Measurements from ENCODE around the gene PRELID2. TPM values are rescaled to one million over a fixed set of nuclear protein-coding genes. Genes with fewer than 3 reads are reported as not detected.

The PRELID2 gene
- total RNA-seq, 1 donor from 2014 or later: 7.1 TPM

GRCh38 chr5:145833631-145834200, 1.4 kb downstream of the PRELID2 start:
- Mint-ChIP-seq H3K27ac (no peak overlapping the region), H3K4me1 (ENCODE audit: low read depth) (peaks cover 24% of the 10 kb centered on the region), H3K36me3 (ENCODE audit: low read depth) (no peaks in the 10 kb centered on the region), H3K9me3 (no peaks in the 10 kb centered on the region), H3K27me3 (ENCODE audit: low read depth) (peaks cover 8% of the 10 kb centered on the region), H3K4me3 (ENCODE audit: low read depth) (peak overlapping the region; percentile 60)
- DNase-seq (ENCODE audit: low spot score): no peak
- intact Hi-C loops (cut with micrococcal nuclease): loop anchor here (2.0 to 10.0 kb wide), 3 partner anchors 103 to 291 kb away; partner anchors contain the start of gene SH3RF2

- H3K9me3 Mint-ChIP-seq: no peaks in the 10 kb centered on the region
- no peaks in the 10 kb centered on the region for H3K36me3 Mint-ChIP-seq (ENCODE audit: low read depth)
- peaks cover 17% of the 10 kb centered on the region for H3K4me1 Mint-ChIP-seq (ENCODE audit: low read depth)
- H3K27me3 Mint-ChIP-seq (ENCODE audit: low read depth): peaks cover 16% of the 10 kb centered on the region
- H3K4me3 Mint-ChIP-seq (ENCODE audit: low read depth): no peak overlapping the region
- intact Hi-C loops (cut with micrococcal nuclease): loop anchor here (10.0 kb wide), 2 partner anchors 214 to 294 kb away; no protein-coding TSS in a partner anchor
- H3K27ac Mint-ChIP-seq: no peak overlapping the region
- DNase-seq (ENCODE audit: low spot score): no peak
Observed at GRCh38 chr5:145830594-145830993, 4.5 kb downstream of the PRELID2 start.

GRCh38 chr5:145829708-145830361, 5.3 kb downstream of the PRELID2 start:
- H3K4me3 Mint-ChIP-seq (ENCODE audit: low read depth): no peak overlapping the region
- DNase-seq (ENCODE audit: low spot score): no peak
- no peak overlapping the region for H3K27ac Mint-ChIP-seq
- H3K4me1 Mint-ChIP-seq (ENCODE audit: low read depth): peaks cover 15% of the 10 kb centered on the region
- H3K9me3 Mint-ChIP-seq: no peaks in the 10 kb centered on the region
- intact Hi-C loops (cut with micrococcal nuclease): loop anchor here (5.0 to 10.0 kb wide), 3 partner anchors 148 to 295 kb away; no protein-coding TSS in a partner anchor
- H3K36me3 Mint-ChIP-seq (ENCODE audit: low read depth): no peaks in the 10 kb centered on the region
- H3K27me3 Mint-ChIP-seq (ENCODE audit: low read depth): peaks cover 16% of the 10 kb centered on the region

- peaks cover 14% of the 10 kb centered on the region for H3K4me1 Mint-ChIP-seq (ENCODE audit: low read depth)
- H3K27me3 Mint-ChIP-seq (ENCODE audit: low read depth): peaks cover 8% of the 10 kb centered on the region
- H3K36me3 Mint-ChIP-seq (ENCODE audit: low read depth): no peaks in the 10 kb centered on the region
- H3K4me3 Mint-ChIP-seq (ENCODE audit: low read depth): no peak overlapping the region
- H3K9me3 Mint-ChIP-seq: no peaks in the 10 kb centered on the region
- DNase-seq (ENCODE audit: low spot score): no peak
- intact Hi-C loops (cut with micrococcal nuclease): loop anchor here (5.0 kb wide), 1 partner anchor 145 kb away; no protein-coding TSS in a partner anchor
- H3K27ac Mint-ChIP-seq: no peak overlapping the region
Observed at GRCh38 chr5:145826895-145827674, 8.1 kb downstream of the PRELID2 start.

- H3K4me3 Mint-ChIP-seq (ENCODE audit: low read depth): no peak overlapping the region
- no peak for DNase-seq (ENCODE audit: low spot score)
- no peaks in the 10 kb centered on the region for H3K36me3 Mint-ChIP-seq (ENCODE audit: low read depth)
- H3K27ac Mint-ChIP-seq: no peak overlapping the region
- H3K27me3 Mint-ChIP-seq (ENCODE audit: low read depth): peaks cover 8% of the 10 kb centered on the region
- H3K9me3 Mint-ChIP-seq: no peaks in the 10 kb centered on the region
- H3K4me1 Mint-ChIP-seq (ENCODE audit: low read depth): peaks cover 9% of the 10 kb centered on the region
- intact Hi-C loops (cut with micrococcal nuclease): loop anchor here (1.0 to 5.0 kb wide), 3 partner anchors 128 to 1623 kb away; no protein-coding TSS in a partner anchor
Observed at GRCh38 chr5:145825751-145826180, 9.4 kb downstream of the PRELID2 start.

GRCh38 chr5:145824040-145824439, 11.1 kb downstream of the PRELID2 start:
- Mint-ChIP-seq H3K4me1 (ENCODE audit: low read depth) (peaks cover 3% of the 10 kb centered on the region), H3K9me3 (no peaks in the 10 kb centered on the region), H3K4me3 (ENCODE audit: low read depth) (no peak overlapping the region), H3K27me3 (ENCODE audit: low read depth) (peaks cover 8% of the 10 kb centered on the region), H3K36me3 (ENCODE audit: low read depth) (no peaks in the 10 kb centered on the region), H3K27ac (no peak overlapping the region)
- intact Hi-C loops (cut with micrococcal nuclease): loop anchor here (2.0 kb wide), 1 partner anchor 1621 kb away; no protein-coding TSS in a partner anchor
- no peak for DNase-seq (ENCODE audit: low spot score)

GRCh38 chr5:145818604-145819003, 16.5 kb downstream of the PRELID2 start:
- H3K4me3 Mint-ChIP-seq (ENCODE audit: low read depth): no peak overlapping the region
- no peaks in the 10 kb centered on the region for H3K27me3 Mint-ChIP-seq (ENCODE audit: low read depth)
- no peak overlapping the region for H3K27ac Mint-ChIP-seq
- no peaks in the 10 kb centered on the region for H3K36me3 Mint-ChIP-seq (ENCODE audit: low read depth)
- no peaks in the 10 kb centered on the region for H3K9me3 Mint-ChIP-seq
- intact Hi-C loops (cut with micrococcal nuclease): no loop called here
- no peaks in the 10 kb centered on the region for H3K4me1 Mint-ChIP-seq (ENCODE audit: low read depth)
- DNase-seq (ENCODE audit: low spot score): no peak

- Mint-ChIP-seq H3K9me3 (no peaks in the 10 kb centered on the region), H3K27ac (no peak overlapping the region), H3K4me3 (ENCODE audit: low read depth) (no peak overlapping the region), H3K4me1 (ENCODE audit: low read depth) (no peaks in the 10 kb centered on the region), H3K36me3 (ENCODE audit: low read depth) (no peaks in the 10 kb centered on the region), H3K27me3 (ENCODE audit: low read depth) (no peaks in the 10 kb centered on the region)
- intact Hi-C loops (cut with micrococcal nuclease): no loop called here
- DNase-seq (ENCODE audit: low spot score): no peak
Observed at GRCh38 chr5:145812877-145813276, 22.3 kb downstream of the PRELID2 start.

GRCh38 chr5:145811834-145812625, 23.1 kb downstream of the PRELID2 start:
- Mint-ChIP-seq H3K9me3 (no peaks in the 10 kb centered on the region), H3K4me3 (ENCODE audit: low read depth) (no peak overlapping the region), H3K27me3 (ENCODE audit: low read depth) (no peaks in the 10 kb centered on the region), H3K36me3 (ENCODE audit: low read depth) (no peaks in the 10 kb centered on the region), H3K4me1 (ENCODE audit: low read depth) (no peaks in the 10 kb centered on the region), H3K27ac (no peak overlapping the region)
- intact Hi-C loops (cut with micrococcal nuclease): no loop called here
- DNase-seq (ENCODE audit: low spot score): no peak

GRCh38 chr5:145806923-145807322, 28.2 kb downstream of the PRELID2 start:
- intact Hi-C loops (cut with micrococcal nuclease): no loop called here
- Mint-ChIP-seq H3K4me1 (ENCODE audit: low read depth) (no peaks in the 10 kb centered on the region), H3K9me3 (no peaks in the 10 kb centered on the region), H3K4me3 (ENCODE audit: low read depth) (no peak overlapping the region), H3K27me3 (ENCODE audit: low read depth) (no peaks in the 10 kb centered on the region), H3K36me3 (ENCODE audit: low read depth) (no peaks in the 10 kb centered on the region), H3K27ac (no peak overlapping the region)
- no peak for DNase-seq (ENCODE audit: low spot score)

- Mint-ChIP-seq H3K36me3 (ENCODE audit: low read depth) (no peaks in the 10 kb centered on the region), H3K27me3 (ENCODE audit: low read depth) (no peaks in the 10 kb centered on the region), H3K27ac (no peak overlapping the region), H3K9me3 (no peaks in the 10 kb centered on the region), H3K4me1 (ENCODE audit: low read depth) (no peaks in the 10 kb centered on the region), H3K4me3 (ENCODE audit: low read depth) (no peak overlapping the region)
- no peak for DNase-seq (ENCODE audit: low spot score)
- intact Hi-C loops (cut with micrococcal nuclease): no loop called here
Observed at GRCh38 chr5:145805819-145806218, 29.3 kb downstream of the PRELID2 start.

- no peak overlapping the region for H3K27ac Mint-ChIP-seq
Observed at GRCh38 chr5:145804701-145805100, 30.4 kb downstream of the PRELID2 start.

More at GRCh38 chr5:145804701-145805100, 30.4 kb downstream of the PRELID2 start:
- H3K4me1 Mint-ChIP-seq (ENCODE audit: low read depth): no peaks in the 10 kb centered on the region
- no peaks in the 10 kb centered on the region for H3K27me3 Mint-ChIP-seq (ENCODE audit: low read depth)
- intact Hi-C loops (cut with micrococcal nuclease): no loop called here
- no peak overlapping the region for H3K4me3 Mint-ChIP-seq (ENCODE audit: low read depth)
- DNase-seq (ENCODE audit: low spot score): no peak
- H3K36me3 Mint-ChIP-seq (ENCODE audit: low read depth): no peaks in the 10 kb centered on the region
- H3K9me3 Mint-ChIP-seq: no peaks in the 10 kb centered on the region
